VCaP (cell line): ENCODE data around the gene PTBP2.
A peak's percentile ranks its signal among the peaks of the same experiment; 100 is the strongest.

Experiments
- H3K27ac ChIP-seq: fragments of 450-650 bp; 2 replicates; pipeline ENCODE4 v1.5.1; 2017
- CTCF ChIP-seq: fragments of 450-650 bp; conservative IDR thresholded peaks from 2 replicates; pipeline ENCODE4 v1.5.1; 2017; ENCODE audit warnings: mild to moderate bottlenecking, moderate library complexity

PTBP2 gene

GRCh38 chr1:96840396-96840795 is 118.8 kb downstream of the PTBP2 start:
- no peak for TF ChIP-seq CTCF

GRCh38 chr1:96842215-96842614 is 120.6 kb downstream of the PTBP2 start:
- TF ChIP-seq CTCF, result peak; percentile 27
- no peak overlapping the region for H3K27ac ChIP-seq

More at GRCh38 chr1:96840396-96840795, 118.8 kb downstream of the PTBP2 start:
- no peak overlapping the region for H3K27ac ChIP-seq

- no peak for TF ChIP-seq CTCF
- no peak overlapping the region for H3K27ac ChIP-seq
Observed at GRCh38 chr1:96843196-96843595, 121.6 kb downstream of the PTBP2 start.

GRCh38 chr1:96843601-96844000 is 122.0 kb downstream of the PTBP2 start:
- TF ChIP-seq CTCF, result no peak
- no peak overlapping the region for H3K27ac ChIP-seq

- peak; percentile 27; the same call in 1 of the 2 replicates for TF ChIP-seq CTCF
- H3K27ac ChIP-seq, result no peak overlapping the region
Observed at GRCh38 chr1:96845464-96845863, 123.9 kb downstream of the PTBP2 start.

- no peak for TF ChIP-seq CTCF
- no peak overlapping the region for H3K27ac ChIP-seq
Observed at GRCh38 chr1:96861836-96862235, 140.3 kb downstream of the PTBP2 start.

GRCh38 chr1:96863449-96863848 is 141.9 kb downstream of the PTBP2 start:
- no peak for TF ChIP-seq CTCF
- no peak overlapping the region for H3K27ac ChIP-seq
